IPS-20b (cell line): ENCODE measurements around the gene FGF22.

ENCODE experiments used
- H3K27ac ChIP-seq: one replicate; pipeline ENCODE4 v1.5.1; 2013; ENCODE audit warnings: low read length
- H3K27me3 ChIP-seq: 2 replicates; pipeline ENCODE4 v1.6.1; 2013; ENCODE audit warnings: mild to moderate bottlenecking, low read length, inconsistent platforms; ENCODE audit not compliant: insufficient read depth
- H3K36me3 ChIP-seq: 2 replicates; pipeline ENCODE4 v1.6.1; 2013; ENCODE audit warnings: low read depth, mild to moderate bottlenecking, inconsistent platforms, low read length, moderate library complexity; ENCODE audit not compliant: insufficient read depth
- H3K4me1 ChIP-seq: 2 replicates; pipeline ENCODE4 v1.6.1; 2013; ENCODE audit warnings: mild to moderate bottlenecking, control low read depth, inconsistent platforms, low read length, moderate library complexity; ENCODE audit not compliant: insufficient read depth
- H3K4me3 ChIP-seq: 2 replicates; pipeline ENCODE4 v1.5.1; 2013; ENCODE audit warnings: mild to moderate bottlenecking, low read length, inconsistent platforms
- H3K9ac ChIP-seq: 2 replicates; pipeline ENCODE4 v1.6.1; 2013; ENCODE audit warnings: low read depth, mild to moderate bottlenecking, inconsistent platforms, low read length, moderate library complexity
- H3K9me3 ChIP-seq: 2 replicates; pipeline ENCODE4 v1.6.1; 2013; ENCODE audit warnings: mild to moderate bottlenecking, low read depth, low read length, inconsistent platforms; ENCODE audit not compliant: insufficient read depth

Gene FGF22

GRCh38 chr19:640606-641189 lies 1.0 kb downstream of the FGF22 start:
- Histone ChIP-seq H3K4me1 (no peaks in the 10 kb centered on the region), H3K27ac (no peak overlapping the region), H3K9me3 (no peaks in the 10 kb centered on the region), H3K27me3 (peaks cover 26% of the 10 kb centered on the region), H3K36me3 (no peaks in the 10 kb centered on the region), H3K9ac (no peak overlapping the region), H3K4me3 (no peak overlapping the region)

GRCh38 chr19:641702-642101 lies 2.0 kb downstream of the FGF22 start:
- peaks cover 1% of the 10 kb centered on the region; the same call in 1 of the 2 replicates for H3K36me3 ChIP-seq
- no peak overlapping the region for H3K4me3 ChIP-seq
- H3K27ac ChIP-seq = no peak overlapping the region
- H3K4me1 ChIP-seq = no peaks in the 10 kb centered on the region
- H3K27me3 ChIP-seq = peaks cover 26% of the 10 kb centered on the region
- H3K9me3 ChIP-seq = no peaks in the 10 kb centered on the region
- no peak overlapping the region for H3K9ac ChIP-seq

GRCh38 chr19:642767-643727 lies 3.4 kb downstream of the FGF22 start:
- H3K9me3 ChIP-seq = no peaks in the 10 kb centered on the region
- H3K4me1 ChIP-seq = no peaks in the 10 kb centered on the region
- H3K27me3 ChIP-seq = peaks cover 14% of the 10 kb centered on the region
- H3K9ac ChIP-seq = no peak overlapping the region
- H3K4me3 ChIP-seq = no peak overlapping the region
- no peak overlapping the region for H3K27ac ChIP-seq
- H3K36me3 ChIP-seq = peaks cover 12% of the 10 kb centered on the region

DNA sequence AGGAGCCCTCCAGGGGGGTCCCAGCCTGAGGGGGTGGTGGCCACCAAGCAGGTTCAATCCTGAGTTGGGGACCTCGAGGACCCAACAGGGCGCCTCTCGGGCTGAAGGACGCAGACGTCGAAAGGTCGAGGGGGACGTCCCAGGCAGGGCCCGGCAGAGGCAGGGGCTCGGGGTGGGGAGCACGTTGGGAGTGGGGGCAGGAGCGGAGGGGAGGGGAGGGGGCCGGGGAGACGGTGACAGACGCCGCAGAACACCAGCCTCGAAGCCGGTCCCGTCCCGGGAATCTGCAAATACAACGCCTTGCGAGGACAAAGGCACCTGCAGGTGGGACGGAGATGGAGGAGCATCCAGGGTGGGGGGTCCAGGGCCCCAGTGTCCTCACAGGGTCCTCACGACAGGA lies 4.1 kb downstream of the FGF22 start:
- H3K27ac ChIP-seq = no peak overlapping the region
- H3K4me3 ChIP-seq = no peak overlapping the region
- peaks cover 7% of the 10 kb centered on the region for H3K27me3 ChIP-seq
- H3K36me3 ChIP-seq = peaks cover 16% of the 10 kb centered on the region
- no peak overlapping the region for H3K9ac ChIP-seq
- no peaks in the 10 kb centered on the region for H3K4me1 ChIP-seq
- no peaks in the 10 kb centered on the region for H3K9me3 ChIP-seq

DNA sequence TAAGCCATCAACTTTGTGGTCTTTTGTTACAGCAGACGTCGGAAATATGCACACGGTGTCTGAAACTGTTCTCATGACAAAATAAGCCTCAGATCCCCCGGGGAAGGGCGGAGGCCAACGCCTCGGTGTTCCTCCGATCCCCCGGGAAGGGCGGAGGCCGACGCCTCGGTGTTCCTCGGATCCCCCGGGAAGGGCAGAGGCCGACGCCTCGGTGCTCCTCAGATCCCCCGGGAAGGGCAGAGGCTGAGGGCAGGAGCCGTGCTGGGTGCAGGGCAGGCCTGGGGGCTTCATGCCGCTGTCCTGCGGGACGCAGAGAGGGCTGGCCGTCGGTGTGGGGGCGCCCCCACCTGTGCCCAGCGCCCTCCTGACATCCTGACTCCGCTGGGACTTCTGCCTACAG lies 4.7 kb downstream of the FGF22 start:
- Histone ChIP-seq H3K36me3 (peaks cover 21% of the 10 kb centered on the region), H3K9ac (no peak overlapping the region), H3K27me3 (peaks cover under 1% of the 10 kb centered on the region; the same call in 1 of the 2 replicates), H3K4me1 (no peaks in the 10 kb centered on the region), H3K9me3 (no peaks in the 10 kb centered on the region), H3K4me3 (no peak overlapping the region), H3K27ac (no peak overlapping the region)

DNA sequence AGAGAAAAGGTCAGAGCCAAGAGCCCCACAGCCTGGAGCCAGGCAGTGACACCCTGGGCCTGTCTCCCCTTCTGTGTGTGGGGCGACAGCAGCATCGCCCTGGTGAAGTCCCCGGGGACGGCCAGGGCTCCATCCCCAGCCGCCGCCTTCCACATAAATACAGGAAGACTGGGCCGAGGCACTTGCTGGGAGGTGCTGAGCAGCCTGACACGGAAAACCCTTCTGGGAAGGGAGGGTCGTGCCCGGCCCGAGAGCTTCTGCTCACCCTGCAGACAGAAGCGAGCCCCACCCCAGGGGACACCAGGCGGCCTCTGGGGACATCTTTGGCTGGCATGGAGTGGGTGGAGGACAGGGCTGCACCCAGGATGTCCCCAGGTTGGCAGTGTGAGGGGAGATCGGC lies 5.1 kb downstream of the FGF22 start:
- no peak overlapping the region for H3K9ac ChIP-seq
- no peaks in the 10 kb centered on the region for H3K27me3 ChIP-seq
- peaks cover 24% of the 10 kb centered on the region for H3K36me3 ChIP-seq
- H3K4me3 ChIP-seq = no peak overlapping the region
- H3K9me3 ChIP-seq = no peaks in the 10 kb centered on the region
- H3K4me1 ChIP-seq = no peaks in the 10 kb centered on the region
- H3K27ac ChIP-seq = no peak overlapping the region

- H3K36me3 ChIP-seq = peaks cover 30% of the 10 kb centered on the region
- H3K4me3 ChIP-seq = no peak overlapping the region
- H3K9me3 ChIP-seq = no peaks in the 10 kb centered on the region
- H3K4me1 ChIP-seq = no peaks in the 10 kb centered on the region
- no peak overlapping the region for H3K9ac ChIP-seq
- no peaks in the 10 kb centered on the region for H3K27me3 ChIP-seq
- no peak overlapping the region for H3K27ac ChIP-seq
These were observed 6.5 kb downstream of the FGF22 start for GRCh38 chr19:645912-646778.

GRCh38 chr19:646779-647565 lies 7.3 kb downstream of the FGF22 start:
- no peaks in the 10 kb centered on the region for H3K4me1 ChIP-seq
- H3K4me3 ChIP-seq = no peak overlapping the region
- H3K9ac ChIP-seq = no peak overlapping the region
- H3K36me3 ChIP-seq = peaks cover 35% of the 10 kb centered on the region
- no peak overlapping the region for H3K27ac ChIP-seq
- no peaks in the 10 kb centered on the region for H3K27me3 ChIP-seq
- H3K9me3 ChIP-seq = no peaks in the 10 kb centered on the region

GRCh38 chr19:647566-648284 lies 8.0 kb downstream of the FGF22 start:
- H3K9me3 ChIP-seq = no peaks in the 10 kb centered on the region
- H3K36me3 ChIP-seq = peaks cover 35% of the 10 kb centered on the region
- no peak overlapping the region for H3K27ac ChIP-seq
- H3K4me1 ChIP-seq = no peaks in the 10 kb centered on the region
- no peak overlapping the region for H3K9ac ChIP-seq
- no peak overlapping the region for H3K4me3 ChIP-seq
- H3K27me3 ChIP-seq = no peaks in the 10 kb centered on the region

DNA sequence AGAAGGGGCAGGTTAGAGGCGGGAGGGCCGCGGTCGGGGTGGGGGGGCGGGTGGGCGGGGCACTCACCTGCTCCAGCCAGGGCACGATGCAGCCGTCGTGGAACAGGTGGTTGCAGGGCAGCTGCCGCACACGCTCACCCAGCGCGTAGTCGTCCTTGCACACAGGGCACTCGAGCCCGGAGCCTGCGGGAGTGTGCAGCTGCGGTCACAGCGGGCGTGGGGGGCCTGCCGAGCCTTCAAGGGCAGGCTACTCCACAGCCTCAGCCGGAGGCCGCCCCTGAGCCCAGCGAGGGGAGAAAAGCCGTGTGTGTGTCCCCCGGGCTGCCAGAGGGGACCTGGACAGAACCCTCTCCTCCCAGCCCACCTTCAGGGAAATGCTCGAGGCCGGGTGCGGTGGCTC lies 8.6 kb downstream of the FGF22 start:
- no peaks in the 10 kb centered on the region for H3K4me1 ChIP-seq
- H3K4me3 ChIP-seq = no peak overlapping the region
- H3K27me3 ChIP-seq = no peaks in the 10 kb centered on the region
- no peaks in the 10 kb centered on the region for H3K9me3 ChIP-seq
- H3K9ac ChIP-seq = no peak overlapping the region
- peaks cover 35% of the 10 kb centered on the region for H3K36me3 ChIP-seq
- no peak overlapping the region for H3K27ac ChIP-seq
